Endothelial cell of umbilical vein (primary cell): ENCODE measurements around the gene CIDEB.

Experiments
- CTCF ChIP-seq, 2 donors: IDR thresholded peaks; 1 replicate in 1 of 2; 2 replicates in 1 of 2; pipeline ENCODE4 v1.5.1; 2011; ENCODE audit warnings: low read length in 2 of 2, mild to moderate bottlenecking in 2 of 2, moderate library complexity in 2 of 2, control low read depth in 1 of 2, inconsistent platforms in 1 of 2, low read depth in 1 of 2; ENCODE audit not compliant: insufficient read depth in 1 of 2; ENCODE audit errors: extremely low read depth in 1 of 2
- FOS ChIP-seq: IDR thresholded peaks from 2 replicates; pipeline ENCODE4 v1.6.1; 2011; ENCODE audit warnings: mild to moderate bottlenecking, low read length, moderate library complexity, borderline replicate concordance; ENCODE audit not compliant: insufficient read depth
- JUN ChIP-seq: IDR thresholded peaks from 2 replicates; pipeline ENCODE4 v1.6.1; 2011; ENCODE audit warnings: borderline replicate concordance, low read depth; ENCODE audit not compliant: insufficient read length, insufficient read depth
- MAX ChIP-seq: IDR thresholded peaks from 2 replicates; pipeline ENCODE4 v1.6.1; 2011; ENCODE audit not compliant: insufficient read depth, insufficient read length
- POLR2A ChIP-seq: IDR thresholded peaks from 2 replicates; pipeline ENCODE4 v1.6.1; 2012; ENCODE audit warnings: low read depth, mild to moderate bottlenecking, control low read depth, low read length
- POLR2AphosphoS5 ChIP-seq: IDR thresholded peaks from 2 replicates; pipeline ENCODE4 v1.6.1; 2012; ENCODE audit warnings: low read depth, mild to moderate bottlenecking, control low read depth, low read length, moderate library complexity; ENCODE audit not compliant: insufficient read depth

DNA sequence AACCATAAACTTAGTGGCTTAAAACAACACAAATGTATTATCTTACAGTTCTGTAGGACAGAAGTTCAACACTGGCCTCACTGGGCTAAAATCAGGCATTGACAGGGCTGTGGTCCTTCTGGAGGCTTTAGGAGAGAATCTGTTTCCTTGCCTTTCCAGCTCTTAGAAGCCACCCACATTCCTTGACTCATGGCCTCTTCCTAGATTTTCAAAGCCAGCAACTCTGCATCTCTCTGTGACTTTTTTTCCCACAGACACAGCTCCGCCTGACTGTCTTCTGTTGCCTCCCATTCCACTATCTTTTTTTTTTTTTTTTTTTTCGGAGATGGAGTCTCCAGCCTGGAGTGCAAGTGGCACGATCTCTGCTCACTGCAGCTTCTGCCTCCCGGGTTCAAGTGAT is 48.4 kb upstream of the CIDEB start:
- TF ChIP-seq POLR2A (no peak), CTCF (IDR thresholded peaks at IDR 0.05; ENCODE audit: extremely low read depth in 1 of 2, insufficient read depth in 1 of 2, low read depth in 1 of 2, low read length in 2 of 2) (no peak), FOS (no peak), MAX (no peak), JUN (no peak), POLR2AphosphoS5 (no peak)
